GM12875 (cell line): Measurements from ENCODE around the gene ZIC5.

Experiments
- H3K4me3 ChIP-seq: one replicate; pipeline ENCODE4 v1.5.1; 2011; ENCODE audit warnings: low read depth, low read length, control low read depth
- CTCF ChIP-seq: IDR thresholded peaks from 2 replicates; pipeline ENCODE4 v1.5.1; 2011; ENCODE audit warnings: low read depth, mild to moderate bottlenecking, control low read depth, inconsistent platforms, low read length, moderate library complexity, borderline replicate concordance; ENCODE audit not compliant: insufficient read depth

Gene ZIC5

GRCh38 chr13:99987154-99988019 is 15.8 kb upstream of the ZIC5 start:
- no peak for TF ChIP-seq CTCF
- H3K4me3 ChIP-seq, result no peak overlapping the region

- no peak for TF ChIP-seq CTCF
- no peak overlapping the region for H3K4me3 ChIP-seq
Measured at GRCh38 chr13:99986741-99987140, 15.2 kb upstream of the ZIC5 start.

- no peak for TF ChIP-seq CTCF
- H3K4me3 ChIP-seq, result no peak overlapping the region
Measured at GRCh38 chr13:99985886-99986527, 14.4 kb upstream of the ZIC5 start.

- TF ChIP-seq CTCF, result no peak
- H3K4me3 ChIP-seq, result no peak overlapping the region
Measured at GRCh38 chr13:99985241-99985874, 13.8 kb upstream of the ZIC5 start.

GRCh38 chr13:99984461-99985240 is 13.1 kb upstream of the ZIC5 start:
- TF ChIP-seq CTCF, result no peak
- no peak overlapping the region for H3K4me3 ChIP-seq

- TF ChIP-seq CTCF, result no peak
- H3K4me3 ChIP-seq, result no peak overlapping the region
Measured at GRCh38 chr13:99983499-99984401, 12.2 kb upstream of the ZIC5 start.
